Lung microvascular endothelial cell (primary cell): ENCODE measurements around the gene NCOR2. TPM values are rescaled to one million over a fixed set of nuclear protein-coding genes. Genes with fewer than 3 reads are reported as not detected.
A peak's percentile ranks its signal among the peaks of the same experiment; 100 is the strongest.

Source experiments
- DNase-seq, 2 donors: peaks; one replicate each; pipeline versions ENCODE4 v3.0.0 to v3.0.0-alpha.2; 2010; ENCODE audit warnings: low read depth in 2 of 2
- total RNA-seq: library from RNA; depleted of rRNA; stranded (reverse); fragments of >200 nt; gene quantifications from 2 replicates; pipeline ENCODE4 v1.2.1, GENCODE V29; 2014

The NCOR2 gene
- total RNA-seq, 1 donor from 2014 or later, result 10.5 TPM

GRCh38 chr12:124544311-124544970 is 23.0 kb downstream of the NCOR2 start:
- no peak for DNase-seq

- DNase-seq, result no peak
These were observed 23.7 kb downstream of the NCOR2 start for GRCh38 chr12:124543590-124544310.

- peak; percentile 61 to 91 for DNase-seq
These were observed 24.3 kb downstream of the NCOR2 start for GRCh38 chr12:124543052-124543589.

- DNase-seq, result no peak
These were observed 25.1 kb downstream of the NCOR2 start for GRCh38 chr12:124542021-124542949.

- no peak for DNase-seq
These were observed 26.1 kb downstream of the NCOR2 start for GRCh38 chr12:124541322-124541721.

- no peak for DNase-seq
These were observed 28.0 kb downstream of the NCOR2 start for GRCh38 chr12:124539084-124540041.

- peak in 1 of 2 donors; percentile 41 for DNase-seq
These were observed 29.0 kb downstream of the NCOR2 start for GRCh38 chr12:124538194-124539082.

GRCh38 chr12:124537525-124538193 is 29.8 kb downstream of the NCOR2 start:
- no peak for DNase-seq

- DNase-seq, result no peak
These were observed 30.8 kb downstream of the NCOR2 start for GRCh38 chr12:124536641-124537040.

- no peak for DNase-seq
These were observed 32.4 kb downstream of the NCOR2 start for GRCh38 chr12:124534776-124535740.

- no peak for DNase-seq
These were observed 34.0 kb downstream of the NCOR2 start for GRCh38 chr12:124533456-124533855.

- no peak for DNase-seq
These were observed 34.4 kb downstream of the NCOR2 start for GRCh38 chr12:124532967-124533366.

GRCh38 chr12:124532331-124532750 is 35.1 kb downstream of the NCOR2 start:
- no peak for DNase-seq

GRCh38 chr12:124531906-124532305 is 35.5 kb downstream of the NCOR2 start:
- DNase-seq, result no peak

- DNase-seq, result no peak
These were observed 36.1 kb downstream of the NCOR2 start for GRCh38 chr12:124531281-124531745.

- no peak for DNase-seq
These were observed 36.7 kb downstream of the NCOR2 start for GRCh38 chr12:124530637-124531263.
